ENCODE measurements around the gene OR5B21.

The OR5B21 gene

DNA sequence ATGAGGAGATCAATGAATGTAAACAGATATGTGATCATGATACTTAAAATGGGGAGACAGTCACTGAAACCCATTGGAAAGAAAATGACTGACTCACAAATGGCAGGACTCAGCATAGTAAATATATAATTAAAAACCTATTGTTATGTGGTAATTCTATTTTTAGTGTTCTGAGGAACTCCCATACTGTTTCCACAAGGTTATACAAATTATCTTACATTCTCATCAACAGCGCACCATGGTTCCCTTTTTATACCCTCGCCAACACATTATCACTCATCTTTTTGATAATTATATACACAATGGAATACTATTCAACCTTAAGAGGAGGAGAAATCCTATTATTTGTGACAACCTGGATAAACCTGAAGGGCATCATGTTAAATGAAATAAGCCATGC lies 17.1 kb downstream of the OR5B21 start:
- no peak for DNase-seq

DNA sequence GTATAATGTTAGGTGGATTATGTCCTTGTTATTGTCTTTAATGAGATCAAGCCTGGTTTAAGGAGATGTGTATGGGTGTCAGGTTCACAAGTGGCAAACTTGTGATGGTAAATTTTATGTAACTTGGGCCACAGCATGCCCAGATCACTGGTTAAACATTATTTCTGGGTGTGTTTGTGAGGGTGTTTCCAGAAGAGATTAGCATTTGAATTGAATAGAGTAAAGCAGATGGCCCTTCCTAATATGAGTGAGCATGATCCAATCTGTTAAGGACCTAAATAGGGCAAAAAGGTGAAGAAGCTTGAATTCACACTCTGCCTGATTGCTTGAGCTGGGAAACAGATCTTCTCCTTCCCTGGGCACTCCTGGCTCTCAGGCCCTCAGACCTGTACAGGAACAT lies 20.7 kb downstream of the OR5B21 start:
- no peak for DNase-seq

DNA sequence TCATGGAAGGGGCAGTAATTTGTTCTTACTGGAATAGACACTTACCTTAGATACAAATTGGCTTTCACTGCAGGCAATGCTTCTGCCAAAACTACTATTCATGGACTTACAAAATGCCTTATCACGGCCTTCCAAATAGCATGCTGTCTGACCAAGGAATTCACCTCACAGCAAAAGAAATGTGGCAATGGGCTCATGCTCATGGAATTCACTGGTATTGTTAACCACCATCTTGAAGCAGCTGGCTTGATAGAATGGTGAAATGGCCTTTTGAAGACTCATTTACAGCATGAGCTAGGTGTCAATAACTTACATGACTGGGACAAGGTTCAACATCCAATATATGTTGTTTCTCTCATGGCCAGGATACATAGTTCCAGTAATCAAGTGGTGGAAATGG lies 21.9 kb downstream of the OR5B21 start:
- no peak for DNase-seq

GRCh38 chr11:58471892-58472291 lies 36.0 kb downstream of the OR5B21 start:
- DNase-seq = no peak

GRCh38 chr11:58466293-58466692 lies 41.6 kb downstream of the OR5B21 start:
- no peak for DNase-seq

DNA sequence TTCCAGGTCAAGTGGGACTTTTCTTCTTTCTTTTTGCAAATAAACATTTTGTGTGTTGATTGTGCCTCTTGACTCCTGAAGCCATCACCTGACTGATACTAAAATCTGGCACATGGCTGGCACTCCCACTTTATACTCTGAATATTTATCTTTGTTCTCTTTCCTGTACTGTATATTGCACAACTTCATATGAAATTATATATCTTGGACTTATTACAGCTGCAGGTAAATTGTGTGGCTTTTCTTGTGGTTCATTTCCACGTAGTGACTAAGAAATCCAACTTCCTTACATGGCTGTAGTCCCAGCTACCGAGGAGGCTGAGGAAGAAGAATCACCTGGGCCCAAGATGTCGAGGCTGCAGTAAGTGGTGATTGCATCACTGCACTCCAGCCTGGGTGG lies 42.2 kb downstream of the OR5B21 start:
- DNase-seq = no peak

Data from activated gamma-delta T cell treated with Interleukin-2 at 50 U/mL for 16 hours (primary cell).